HFFc6 (cell line): Measurements from ENCODE around the gene RNF26. TPM values are rescaled to one million over a fixed set of nuclear protein-coding genes. Genes with fewer than 3 reads are reported as not detected.
A peak's percentile ranks its signal among the peaks of the same experiment; 100 is the strongest.

Experiments used
- DNase-seq: peaks from one replicate; pipeline ENCODE4 v3.0.0-alpha.2; 2018
- H3K27ac Mint-ChIP-seq: 2 replicates; pipeline ENCODE4 v1.8.0; 2020; ENCODE audit warnings: mild to moderate bottlenecking, mixed read lengths
- H3K27me3 Mint-ChIP-seq: 2 replicates; pipeline ENCODE4 v1.8.0; 2021; ENCODE audit warnings: mild to moderate bottlenecking, moderate library complexity, mixed read lengths; ENCODE audit not compliant: insufficient read depth
- H3K36me3 Mint-ChIP-seq: 2 replicates; pipeline ENCODE4 v1.8.0; 2021; ENCODE audit warnings: low read depth, mixed read lengths
- H3K4me1 Mint-ChIP-seq: 2 replicates; pipeline ENCODE4 v1.8.0; 2020; ENCODE audit warnings: low read depth, mixed read lengths
- H3K4me3 Mint-ChIP-seq: 2 replicates; pipeline ENCODE4 v1.8.0; 2020; ENCODE audit warnings: mild to moderate bottlenecking, moderate library complexity, mixed read lengths
- H3K9me3 Mint-ChIP-seq: 2 replicates; pipeline ENCODE4 v1.8.0; 2020; ENCODE audit warnings: mild to moderate bottlenecking, mixed read lengths
- CTCF ChIP-seq: fragments of 200-600 bp; sonication (generic); IDR thresholded peaks from 2 replicates; pipeline ENCODE4 v1.5.0; 2021; ENCODE audit warnings: antibody characterized with exemption, mild to moderate bottlenecking
- total RNA-seq, 6 experiments: library from RNA; stranded (reverse); fragmentation: NEBNext Ultra II Directional; extraction: Animal tissue kit (Norgen Biotek cat#: 25700); gene quantifications; 2 replicates in 1 of 6; 3 replicates in 5 of 6; pipeline ENCODE4 v1.2.3, GENCODE V29; 2021

The RNF26 gene
- total RNA-seq, 6 experiments from 2014 or later: 48.6 to 63.5 (median 52.7) TPM

DNA sequence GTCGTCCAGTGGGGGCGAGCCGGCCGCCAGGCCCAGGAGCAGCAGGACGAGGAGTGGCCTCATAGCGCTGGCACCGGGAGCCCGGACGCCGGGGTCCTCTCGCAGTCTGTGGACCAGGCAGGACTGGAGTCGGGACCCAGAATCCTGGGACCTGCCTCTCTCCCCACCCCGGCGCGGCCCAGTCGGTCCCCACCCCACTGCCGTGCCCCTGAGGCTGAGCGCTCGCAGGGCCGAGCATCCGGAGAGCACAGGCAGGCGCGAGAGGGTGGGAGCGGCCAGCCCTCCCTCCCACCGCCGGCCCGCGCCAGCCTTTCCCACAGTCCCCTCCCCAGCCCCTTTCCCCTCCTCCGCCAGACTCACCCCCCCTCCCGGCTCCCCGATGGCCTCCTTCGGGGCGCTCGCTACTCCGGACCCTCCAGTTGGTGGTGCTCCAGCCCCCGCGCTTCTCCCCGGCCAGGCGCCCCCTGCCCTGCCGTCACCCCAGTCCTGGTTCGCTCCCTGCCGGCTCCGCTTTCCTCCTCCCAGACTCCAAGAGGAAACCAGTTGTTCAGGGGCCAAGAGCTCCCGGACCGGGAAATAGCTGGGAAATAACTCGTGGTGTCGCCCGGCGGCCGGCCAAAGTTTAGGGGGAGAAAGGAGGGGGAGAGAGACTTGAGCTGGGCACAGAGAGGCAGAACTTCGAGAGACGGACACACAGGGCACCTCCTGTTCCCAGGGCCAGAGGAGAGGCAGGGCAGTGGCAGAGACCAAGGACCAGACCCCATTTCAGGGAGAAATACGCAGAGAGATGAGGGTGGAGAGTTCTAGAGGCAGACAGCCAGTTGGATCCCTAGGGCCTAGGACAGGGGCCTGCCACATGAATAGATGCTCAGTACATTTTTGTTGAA, 6.3 kb downstream of the RNF26 start, which contains the start of gene C1QTNF5:
Gene C1QTNF5, minus strand, starts transcription at position 549 of the 887 bp plus-strand sequence. Its CDS starts 486 bp downstream, at position 63.
- H3K27me3 Mint-ChIP-seq: peaks cover 18% of the 10 kb centered on the region
- peak within 1 kb of the TSS; percentile 40; the same call in 1 of the 2 replicates for H3K27ac Mint-ChIP-seq

DNA sequence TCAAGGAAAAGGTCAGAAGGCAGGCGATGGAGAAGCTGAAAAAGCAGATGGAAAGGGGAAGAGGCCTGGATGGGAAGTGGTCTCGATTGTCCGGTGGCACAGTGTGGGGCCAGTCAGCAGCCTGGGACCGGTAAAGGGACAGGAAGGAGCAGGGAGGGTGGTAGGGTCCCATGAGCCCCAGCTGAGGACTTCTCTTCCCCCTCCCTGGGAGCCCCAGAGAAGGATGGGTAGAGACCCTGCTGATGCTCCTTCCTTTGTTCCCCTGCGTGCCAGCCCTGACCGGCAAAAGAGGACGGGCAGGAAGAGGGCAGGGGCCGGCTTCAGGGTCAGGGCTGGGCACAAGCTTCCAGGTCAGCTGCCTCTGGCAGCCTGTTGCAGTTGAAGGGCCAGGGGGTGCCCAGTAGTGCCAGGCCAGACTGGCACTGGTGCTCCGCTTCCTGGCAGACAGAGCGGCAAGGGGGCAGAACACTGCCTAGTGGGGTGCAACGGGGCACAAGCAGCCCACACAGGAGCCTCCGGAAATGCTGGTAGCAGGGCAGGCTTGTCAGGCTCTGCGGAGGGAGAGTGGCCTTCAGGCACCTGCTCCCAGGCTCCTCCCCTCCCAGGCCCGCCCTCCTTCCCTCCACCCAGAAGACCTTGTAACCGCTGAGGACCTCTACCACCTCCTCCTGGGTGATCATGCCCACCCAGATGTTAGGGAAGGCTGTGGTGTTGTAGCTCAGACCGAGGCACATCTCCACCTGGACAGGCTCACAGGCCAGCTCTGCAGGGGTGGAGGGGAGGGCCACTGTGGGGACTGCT, 7.1 kb downstream of the RNF26 start:
- Mint-ChIP-seq H3K36me3 (peaks cover 6% of the 10 kb centered on the region; the same call in 1 of the 2 replicates), H3K27ac (peak overlapping the region; percentile 40; the same call in 1 of the 2 replicates), H3K4me3 (peak overlapping the region; percentile 83), H3K27me3 (peaks cover 21% of the 10 kb centered on the region), H3K4me1 (peaks cover 38% of the 10 kb centered on the region), H3K9me3 (no peaks in the 10 kb centered on the region)
- no peak for DNase-seq
- no peak for TF ChIP-seq CTCF

More for the DNA sequence above, 6.3 kb downstream of the RNF26 start, which contains the start of gene C1QTNF5:
- TF ChIP-seq CTCF: no peak
- no peak for DNase-seq
- Mint-ChIP-seq H3K9me3 (no peaks in the 10 kb centered on the region), H3K4me1 (peaks cover 46% of the 10 kb centered on the region), H3K36me3 (peaks cover 14% of the 10 kb centered on the region; the same call in 1 of the 2 replicates), H3K4me3 (peak within 1 kb of the TSS; percentile 83)

- H3K36me3 Mint-ChIP-seq: peaks cover under 1% of the 10 kb centered on the region; the same call in 1 of the 2 replicates
- peaks cover 38% of the 10 kb centered on the region for H3K4me1 Mint-ChIP-seq
Observed at GRCh38 chr11:119342023-119342300, 7.6 kb downstream of the RNF26 start.

GRCh38 chr11:119342362-119343130, 8.2 kb downstream of the RNF26 start:
- no peak overlapping the region for H3K27ac Mint-ChIP-seq
- H3K9me3 Mint-ChIP-seq: no peaks in the 10 kb centered on the region
- peaks cover 28% of the 10 kb centered on the region for H3K27me3 Mint-ChIP-seq
- DNase-seq: no peak
- H3K4me3 Mint-ChIP-seq: no peak overlapping the region
- H3K36me3 Mint-ChIP-seq: no peaks in the 10 kb centered on the region
- no peak for TF ChIP-seq CTCF
- H3K4me1 Mint-ChIP-seq: peaks cover 38% of the 10 kb centered on the region

More at GRCh38 chr11:119342023-119342300, 7.6 kb downstream of the RNF26 start:
- Mint-ChIP-seq H3K27me3 (peaks cover 25% of the 10 kb centered on the region), H3K27ac (no peak overlapping the region), H3K9me3 (no peaks in the 10 kb centered on the region), H3K4me3 (no peak overlapping the region)
- DNase-seq: no peak
- TF ChIP-seq CTCF: no peak

GRCh38 chr11:119343726-119344125, 9.4 kb downstream of the RNF26 start:
- no peak for TF ChIP-seq CTCF
- Mint-ChIP-seq H3K27me3 (peaks cover 32% of the 10 kb centered on the region), H3K9me3 (no peaks in the 10 kb centered on the region), H3K4me3 (no peak overlapping the region), H3K4me1 (peaks cover 31% of the 10 kb centered on the region), H3K36me3 (no peaks in the 10 kb centered on the region), H3K27ac (no peak overlapping the region)
- no peak for DNase-seq
